Omental fat pad (tissue), 4 donors: ENCODE measurements around the gene ENTPD7. TPM values are rescaled to one million over a fixed set of nuclear protein-coding genes. Genes with fewer than 3 reads are reported as not detected.

Experiments used
- ATAC-seq: fragments of 150-250 bp; one replicate; pipeline ENCODE4 v1.9.1; 2016; ENCODE audit warnings: mild to moderate bottlenecking, moderate library complexity; ENCODE audit not compliant: low FRiP score
- DNase-seq: peaks from one replicate; pipeline ENCODE4 v3.0.0-alpha.2; 2019; ENCODE audit warnings: low spot score
- total RNA-seq, 4 donors: library from RNA; depleted of rRNA; stranded (reverse); fragments of >200 nt; gene quantifications; one replicate each; pipeline ENCODE4 v1.1.0, GENCODE V29; 2016
- TF ChIP-seq, protein P1 (sequence below), 3 donors: fragments of 450-650 bp; IDR thresholded peaks; one replicate each; pipeline ENCODE4 v1.5.1; 2016 to 2017; ENCODE audit warnings: antibody characterized with exemption in 3 of 3, mild to moderate bottlenecking in 3 of 3, moderate library complexity in 2 of 3

Gene ENTPD7
- total RNA-seq, 4 donors from 2014 or later = 5.2 to 18.6 (median 9.2) TPM

DNA sequence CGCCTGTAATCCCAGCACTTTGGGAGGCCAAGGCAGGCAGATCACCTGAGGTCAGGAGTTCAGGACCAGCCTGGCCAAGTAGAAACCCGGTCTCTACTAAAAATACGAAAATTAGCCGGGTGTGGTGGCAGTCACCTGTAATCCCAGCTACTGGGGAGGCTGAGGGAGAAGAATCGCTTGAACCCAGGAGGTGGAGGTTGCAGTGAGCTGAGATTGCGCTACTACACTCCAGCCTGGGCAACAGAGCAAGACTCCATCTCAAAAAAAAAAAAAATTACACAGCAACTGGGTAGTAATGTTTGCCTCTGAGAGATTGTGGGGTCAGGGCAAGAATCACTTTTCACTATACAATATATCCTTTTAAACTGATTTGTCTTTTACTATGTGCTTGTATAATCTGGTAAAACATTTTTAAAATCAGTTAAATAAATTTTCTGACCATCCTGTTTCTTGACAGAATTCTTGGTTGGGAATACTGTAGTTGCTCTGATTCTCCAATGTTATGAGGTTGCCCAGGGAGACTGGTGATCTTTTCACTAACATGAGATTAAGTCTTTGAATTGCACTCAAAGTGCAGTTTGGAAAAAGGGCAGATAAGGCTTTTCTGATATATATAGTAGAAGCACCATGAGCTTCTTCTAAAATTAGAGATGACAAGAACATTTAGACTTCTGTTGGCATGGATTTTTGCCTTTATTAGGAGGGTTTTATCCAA is 1.5 kb downstream of the ENTPD7 start:
- ATAC-seq = no peak
- DNase-seq = no peak
- TF ChIP-seq, protein P1, sequence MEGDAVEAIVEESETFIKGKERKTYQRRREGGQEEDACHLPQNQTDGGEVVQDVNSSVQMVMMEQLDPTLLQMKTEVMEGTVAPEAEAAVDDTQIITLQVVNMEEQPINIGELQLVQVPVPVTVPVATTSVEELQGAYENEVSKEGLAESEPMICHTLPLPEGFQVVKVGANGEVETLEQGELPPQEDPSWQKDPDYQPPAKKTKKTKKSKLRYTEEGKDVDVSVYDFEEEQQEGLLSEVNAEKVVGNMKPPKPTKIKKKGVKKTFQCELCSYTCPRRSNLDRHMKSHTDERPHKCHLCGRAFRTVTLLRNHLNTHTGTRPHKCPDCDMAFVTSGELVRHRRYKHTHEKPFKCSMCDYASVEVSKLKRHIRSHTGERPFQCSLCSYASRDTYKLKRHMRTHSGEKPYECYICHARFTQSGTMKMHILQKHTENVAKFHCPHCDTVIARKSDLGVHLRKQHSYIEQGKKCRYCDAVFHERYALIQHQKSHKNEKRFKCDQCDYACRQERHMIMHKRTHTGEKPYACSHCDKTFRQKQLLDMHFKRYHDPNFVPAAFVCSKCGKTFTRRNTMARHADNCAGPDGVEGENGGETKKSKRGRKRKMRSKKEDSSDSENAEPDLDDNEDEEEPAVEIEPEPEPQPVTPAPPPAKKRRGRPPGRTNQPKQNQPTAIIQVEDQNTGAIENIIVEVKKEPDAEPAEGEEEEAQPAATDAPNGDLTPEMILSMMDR (IDR thresholded peaks at IDR 0.05) = no peak

DNA sequence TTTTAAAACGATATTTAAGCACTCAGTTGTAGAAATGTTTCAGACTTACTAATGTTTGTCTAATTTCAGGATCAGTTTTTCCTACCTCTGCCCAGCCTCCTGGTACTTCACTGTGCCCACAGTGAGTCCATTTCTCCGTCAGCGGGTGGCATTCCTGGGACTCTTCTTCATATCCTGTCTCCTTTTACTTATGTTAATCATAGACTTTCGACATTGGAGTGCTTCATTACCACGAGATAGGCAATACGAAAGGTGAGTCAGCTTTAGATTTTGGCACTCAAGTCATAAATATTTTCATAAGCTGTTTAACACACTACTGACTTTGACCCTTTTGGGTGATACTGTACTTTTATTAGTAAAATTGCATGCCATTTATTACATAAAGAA is 2.1 kb downstream of the ENTPD7 start:
- TF ChIP-seq, protein P1 (IDR thresholded peaks at IDR 0.05) = no peak
- DNase-seq = no peak
- no peak for ATAC-seq

DNA sequence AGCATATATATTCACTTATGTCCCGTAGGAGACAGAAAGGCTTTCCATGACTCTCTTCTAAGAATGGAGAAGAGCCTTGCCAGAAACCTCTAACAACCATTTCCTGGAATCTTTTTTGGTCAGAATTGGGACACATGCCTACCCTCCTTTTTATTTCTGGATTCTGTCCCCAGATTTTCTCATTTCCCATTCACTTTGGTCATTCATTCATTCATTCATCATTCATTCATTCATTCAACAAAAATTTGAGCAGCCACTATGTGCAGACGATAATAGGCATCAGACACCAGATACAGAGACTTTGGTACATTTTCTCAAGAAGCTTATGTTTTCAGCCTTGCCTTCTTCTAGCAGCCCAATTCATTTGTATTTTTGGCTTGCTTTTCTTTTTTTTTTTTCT is 6.0 kb downstream of the ENTPD7 start:
- TF ChIP-seq, protein P1 (IDR thresholded peaks at IDR 0.05) = no peak
- DNase-seq = no peak
- ATAC-seq = no peak

DNA sequence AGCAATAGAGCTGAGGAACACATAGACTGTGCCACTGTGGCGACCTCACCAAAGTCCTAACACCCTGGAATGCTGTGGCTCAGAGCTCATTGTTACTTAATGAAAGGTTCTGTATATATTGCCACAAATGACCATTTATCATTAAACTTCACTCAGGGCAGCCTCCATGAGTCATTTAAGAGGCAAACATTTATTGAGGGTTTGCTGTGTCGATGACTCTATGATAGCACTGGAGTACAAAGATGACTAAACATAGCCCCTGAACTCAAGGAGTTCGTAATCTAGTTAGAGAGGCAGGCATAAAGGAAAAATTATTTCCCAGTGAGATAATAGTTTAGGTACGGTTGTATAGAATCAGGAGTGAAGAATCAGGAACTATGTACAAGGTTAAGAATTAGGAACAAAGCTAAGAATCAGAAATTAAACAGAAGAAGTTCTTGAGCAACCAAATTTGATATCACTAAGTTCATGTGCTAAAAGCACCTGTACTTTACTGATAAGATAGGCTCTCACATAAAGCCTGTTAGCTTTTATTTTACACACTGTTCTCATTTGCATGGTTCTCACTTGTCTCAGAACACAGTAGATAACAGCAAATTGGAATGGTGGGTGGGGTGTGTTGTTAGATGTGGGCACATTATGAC is 7.9 kb downstream of the ENTPD7 start:
- TF ChIP-seq, protein P1 (IDR thresholded peaks at IDR 0.05) = no peak
- DNase-seq (no peak), ATAC-seq (no peak)

DNA sequence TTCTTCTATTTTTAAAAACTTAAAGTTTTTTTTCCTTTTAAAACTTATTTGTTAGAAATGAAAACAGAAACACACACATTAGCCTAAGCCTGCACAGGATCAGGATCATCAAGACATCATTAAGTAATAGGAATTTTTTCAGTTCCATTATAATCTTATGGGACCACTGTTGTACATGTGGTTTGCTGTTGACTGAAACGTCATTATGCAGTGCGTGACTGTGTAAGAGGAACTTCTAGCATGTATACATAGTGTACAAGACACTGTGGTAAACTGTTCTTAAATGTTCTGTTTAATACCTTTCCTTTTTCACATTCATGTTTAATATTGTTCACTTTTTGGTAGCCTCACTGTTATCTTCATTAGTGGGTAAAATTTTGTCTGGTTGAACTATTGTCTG is 12.1 kb downstream of the ENTPD7 start:
- no peak for DNase-seq
- TF ChIP-seq, protein P1 (IDR thresholded peaks at IDR 0.05) = no peak
- ATAC-seq = no peak

DNA sequence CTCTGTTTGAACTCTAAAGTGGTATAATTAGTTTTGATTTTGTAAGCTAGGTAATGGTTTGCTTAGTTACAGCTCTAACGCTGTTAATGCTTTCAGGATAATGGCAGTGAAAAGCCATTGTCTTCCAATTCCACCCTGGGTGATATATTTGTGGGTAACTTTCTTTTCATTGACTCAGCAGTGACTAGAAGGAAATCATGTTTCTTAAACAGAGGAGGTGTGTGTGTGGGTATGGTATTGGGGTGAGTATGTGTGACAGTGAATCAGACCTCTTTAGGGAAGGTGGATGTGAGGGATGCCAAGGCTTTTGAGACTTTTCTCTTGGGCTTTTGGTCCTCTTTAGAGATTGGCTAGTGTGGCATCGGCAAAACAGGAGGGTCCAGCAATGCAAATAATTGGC is 13.6 kb downstream of the ENTPD7 start:
- TF ChIP-seq, protein P1 (IDR thresholded peaks at IDR 0.05) = no peak
- ATAC-seq = no peak

DNA sequence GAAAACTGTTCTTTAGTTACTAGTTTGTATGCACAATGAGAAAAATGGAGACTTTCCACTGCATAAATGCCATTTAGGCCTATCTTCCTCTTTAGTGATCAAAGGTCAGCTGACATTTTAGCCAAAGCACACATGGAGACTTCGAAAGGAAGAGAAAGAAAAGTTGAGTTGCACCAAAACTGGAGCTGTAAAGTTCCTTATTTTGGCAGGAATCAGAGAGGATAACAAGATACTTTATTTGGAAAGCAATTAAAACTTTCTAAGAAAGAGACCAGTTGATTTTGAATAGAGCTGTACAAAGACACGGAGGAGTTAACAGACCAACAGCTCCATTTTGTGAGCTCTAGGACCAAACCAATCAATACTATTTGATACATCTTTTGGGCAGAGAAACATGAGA is 14.2 kb downstream of the ENTPD7 start:
- TF ChIP-seq, protein P1 (IDR thresholded peaks at IDR 0.05) = no peak
- DNase-seq = no peak
- no peak for ATAC-seq

More for the DNA sequence above, 13.6 kb downstream of the ENTPD7 start:
- no peak for DNase-seq
